Endodermal cell (in vitro differentiated cells): ENCODE results near the gene SNCAIP. TPM values are rescaled to one million over a fixed set of nuclear protein-coding genes. Genes with fewer than 3 reads are reported as not detected.

Source experiments
- DNase-seq: peaks from one replicate; pipeline ENCODE4 v3.0.0-alpha.2; 2017
- H3K27ac ChIP-seq: 2 replicates; pipeline ENCODE4 v1.5.1; 2013; ENCODE audit warnings: mild to moderate bottlenecking, low read depth, low read length, moderate library complexity
- H3K27me3 ChIP-seq: 2 replicates; pipeline ENCODE4 v1.6.1; 2013; ENCODE audit warnings: mild to moderate bottlenecking, low read length, moderate library complexity; ENCODE audit not compliant: insufficient read depth, control insufficient read depth, poor library complexity, severe bottlenecking
- H3K36me3 ChIP-seq: 2 replicates; pipeline ENCODE4 v1.7.0; 2013; ENCODE audit warnings: mild to moderate bottlenecking, low read length, moderate library complexity; ENCODE audit not compliant: control insufficient read depth, insufficient read depth
- H3K4me1 ChIP-seq: one replicate; pipeline ENCODE4 v1.7.0; 2013; ENCODE audit warnings: low read length; ENCODE audit not compliant: control insufficient read depth, insufficient read depth
- H3K4me3 ChIP-seq: 2 replicates; pipeline ENCODE4 v1.5.1; 2013; ENCODE audit warnings: mild to moderate bottlenecking, low read length, moderate library complexity
- H3K9ac ChIP-seq: 2 replicates; pipeline ENCODE4 v1.6.1; 2013; ENCODE audit warnings: mild to moderate bottlenecking, low read length, moderate library complexity; ENCODE audit not compliant: poor library complexity, severe bottlenecking; ENCODE audit errors: extremely low read depth
- H3K9me3 ChIP-seq: 2 replicates; pipeline ENCODE4 v1.6.1; 2013; ENCODE audit warnings: mild to moderate bottlenecking, low read length, moderate library complexity; ENCODE audit not compliant: control insufficient read depth
- H3K27ac Mint-ChIP-seq: 2 replicates; pipeline ENCODE4 v1.8.0; 2020; ENCODE audit warnings: mixed read lengths
- H3K27me3 Mint-ChIP-seq: 2 replicates; pipeline ENCODE4 v1.8.0; 2021; ENCODE audit warnings: mild to moderate bottlenecking, mixed read lengths; ENCODE audit not compliant: insufficient read depth
- H3K36me3 Mint-ChIP-seq: 2 replicates; pipeline ENCODE4 v1.8.0; 2020; ENCODE audit warnings: low read depth, mixed read lengths
- H3K4me1 Mint-ChIP-seq: 2 replicates; pipeline ENCODE4 v1.8.0; 2020; ENCODE audit warnings: mixed read lengths
- H3K4me3 Mint-ChIP-seq: 2 replicates; pipeline ENCODE4 v1.8.0; 2020; ENCODE audit warnings: mild to moderate bottlenecking, moderate library complexity, mixed read lengths
- H3K9me3 Mint-ChIP-seq: 2 replicates; pipeline ENCODE4 v1.8.0; 2020; ENCODE audit warnings: mild to moderate bottlenecking, mixed read lengths
- WGBS, 2 experiments: methylation state at CpG; one replicate each; pipeline versions ENCODE4 v1.1.5 to v1.1.7; 2013; ENCODE audit warnings: missing lambda C conversion rate in 2 of 2, mixed read lengths in 1 of 2; ENCODE audit not compliant: insufficient coverage in 1 of 2, insufficient read length in 1 of 2; 5-methylcytosine and 5-hydroxymethylcytosine counted together
- long read RNA-seq, 4 experiments: library from polyadenylated mRNA in 2 of 4; library from RNA in 1 of 4; library from capped mRNA in 1 of 4; stranded (forward) in 3 of 4; unstranded in 1 of 4; transcript quantifications; one replicate each; pipeline ENCODE4 v2.0.0, GENCODE V29; 2020 to 2021; ENCODE audit warnings: inconsistent platforms in 1 of 4
- polyA plus RNA-seq, 2 experiments: library from polyadenylated mRNA; stranded (reverse); fragments of 50-300 nt; gene quantifications; one replicate each; pipeline ENCODE4 v1.2.3, GENCODE V29; 2013
- total RNA-seq, 2 donors: library from RNA; stranded (reverse); fragmentation: NEBNext Ultra II Directional in 1 of 2; extraction: Animal tissue kit (Norgen Biotek cat#: 25700) in 1 of 2; gene quantifications; 2 replicates in 1 of 2; 3 replicates in 1 of 2; pipeline ENCODE4 v1.2.1, GENCODE V29; 2021
- TF ChIP-seq, protein P1 (sequence below): fragments of 200-600 bp; sonication (generic); conservative IDR thresholded peaks from 2 replicates; pipeline ENCODE4 v1.5.0; 2021; ENCODE audit warnings: antibody characterized with exemption, mild to moderate bottlenecking

Gene SNCAIP
- 1 to 10 TPM; 1.4 to 2.1 TPM for total RNA-seq
- polyA plus RNA-seq (2013, experiment 1 of 2): 15.0 TPM
- 18.3 TPM for polyA plus RNA-seq (2013, experiment 2 of 2)
- long read RNA-seq, experiment 1: 0 reads
- long read RNA-seq, experiment 2, partial matches to known transcripts: 0 of 1 reads
- long read RNA-seq, experiment 2, other reads (novel, unspliced or antisense): 1 of 1 reads
- long read RNA-seq, experiment 3, partial matches to known transcripts: 0 of 6 reads
- long read RNA-seq, experiment 3, other reads (novel, unspliced or antisense): 6 of 6 reads
- long read RNA-seq, experiment 4: 0 reads

DNA sequence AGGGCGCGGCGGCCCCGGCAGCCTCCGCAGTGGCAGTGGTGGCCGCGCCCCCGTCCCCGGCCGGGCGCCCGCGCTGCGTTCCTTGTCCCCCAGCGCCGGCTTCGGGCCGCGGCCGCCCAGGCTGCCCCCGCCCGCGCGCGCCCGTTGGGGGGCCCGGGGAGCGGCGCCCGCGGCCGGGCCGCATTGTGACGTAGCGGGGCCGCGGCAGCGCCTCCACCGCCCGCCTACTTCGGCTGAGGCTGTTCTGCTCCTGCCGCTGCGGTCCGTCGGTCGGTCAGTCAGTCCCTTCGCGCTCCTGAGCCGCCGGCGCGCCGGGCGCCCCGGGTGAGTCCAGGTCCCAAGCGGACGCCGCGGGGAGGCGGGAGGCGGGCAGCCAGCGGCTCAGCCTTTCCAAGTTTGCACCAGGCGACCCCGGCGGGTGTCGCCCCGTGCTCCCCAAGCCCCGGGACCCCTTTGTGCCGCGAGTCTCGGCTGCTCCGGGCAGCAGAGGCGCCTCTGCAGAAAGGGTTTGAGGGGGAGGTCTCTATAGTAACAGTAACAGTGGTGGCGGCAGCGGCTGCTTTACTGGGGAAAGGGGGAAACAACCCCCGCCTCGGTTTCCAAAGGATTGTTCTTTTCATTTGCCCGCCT is at the start of gene SNCAIP:
Gene SNCAIP, plus strand, starts transcription at position 277 of the 630 bp plus-strand sequence. CDS start 78,898 bp downstream, outside the sequence.
- 0% methylated on average over 24 to 78 of the region's 78 CpGs for WGBS, 2 experiments
- Mint-ChIP-seq H3K9me3 (no peaks in the 10 kb centered on the region), H3K4me1 (peaks cover 13% of the 10 kb centered on the region), H3K27me3 (peaks cover 61% of the 10 kb centered on the region), H3K4me3 (peak within 1 kb of the TSS; percentile 66), H3K36me3 (no peaks in the 10 kb centered on the region), H3K27ac (no peak within 1 kb of the TSS)
- Histone ChIP-seq H3K27me3 (peaks cover 68% of the 10 kb centered on the region), H3K9ac (no peak within 1 kb of the TSS), H3K4me1 (peaks cover 5% of the 10 kb centered on the region), H3K36me3 (no peaks in the 10 kb centered on the region), H3K4me3 (peak within 1 kb of the TSS; percentile 82), H3K9me3 (no peaks in the 10 kb centered on the region), H3K27ac (peak within 1 kb of the TSS; percentile 50)
- peak; percentile 86 for DNase-seq
- TF ChIP-seq, protein P1, sequence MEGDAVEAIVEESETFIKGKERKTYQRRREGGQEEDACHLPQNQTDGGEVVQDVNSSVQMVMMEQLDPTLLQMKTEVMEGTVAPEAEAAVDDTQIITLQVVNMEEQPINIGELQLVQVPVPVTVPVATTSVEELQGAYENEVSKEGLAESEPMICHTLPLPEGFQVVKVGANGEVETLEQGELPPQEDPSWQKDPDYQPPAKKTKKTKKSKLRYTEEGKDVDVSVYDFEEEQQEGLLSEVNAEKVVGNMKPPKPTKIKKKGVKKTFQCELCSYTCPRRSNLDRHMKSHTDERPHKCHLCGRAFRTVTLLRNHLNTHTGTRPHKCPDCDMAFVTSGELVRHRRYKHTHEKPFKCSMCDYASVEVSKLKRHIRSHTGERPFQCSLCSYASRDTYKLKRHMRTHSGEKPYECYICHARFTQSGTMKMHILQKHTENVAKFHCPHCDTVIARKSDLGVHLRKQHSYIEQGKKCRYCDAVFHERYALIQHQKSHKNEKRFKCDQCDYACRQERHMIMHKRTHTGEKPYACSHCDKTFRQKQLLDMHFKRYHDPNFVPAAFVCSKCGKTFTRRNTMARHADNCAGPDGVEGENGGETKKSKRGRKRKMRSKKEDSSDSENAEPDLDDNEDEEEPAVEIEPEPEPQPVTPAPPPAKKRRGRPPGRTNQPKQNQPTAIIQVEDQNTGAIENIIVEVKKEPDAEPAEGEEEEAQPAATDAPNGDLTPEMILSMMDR: no peak

DNA sequence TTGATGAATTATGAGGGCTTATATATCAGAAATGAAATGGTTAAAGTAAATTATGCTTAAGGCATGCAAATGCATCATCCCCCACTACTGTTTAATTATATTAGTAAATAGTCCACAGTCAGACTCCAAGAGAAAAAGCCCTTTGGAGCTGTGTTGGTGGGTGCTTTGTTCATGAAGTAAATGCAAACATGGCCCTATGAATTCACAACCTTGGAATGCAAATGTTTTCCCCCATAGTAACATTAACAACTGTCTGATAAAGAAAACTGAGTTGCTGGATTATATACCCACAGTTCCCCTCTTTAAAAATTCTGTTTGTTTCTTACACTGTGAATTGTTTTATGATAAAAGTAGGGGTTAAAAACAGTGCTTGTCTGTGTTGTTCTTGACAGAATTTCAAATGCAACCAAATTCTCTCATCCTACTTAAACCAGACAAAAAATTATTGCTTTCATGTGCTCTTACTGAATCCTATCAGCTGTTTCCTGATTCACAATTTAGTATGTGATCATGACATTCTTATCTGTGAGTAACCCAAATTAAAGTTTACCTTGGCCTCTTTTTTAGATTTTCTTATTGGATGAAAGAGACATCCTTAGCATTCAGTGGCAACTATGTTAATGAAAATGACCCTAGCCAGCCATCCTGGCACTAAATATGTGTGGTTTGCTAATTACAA is 48.5 kb upstream of the SNCAIP start:
- Mint-ChIP-seq H3K9me3 (no peaks in the 10 kb centered on the region), H3K36me3 (no peaks in the 10 kb centered on the region), H3K27ac (no peak overlapping the region), H3K27me3 (no peaks in the 10 kb centered on the region), H3K4me3 (no peak overlapping the region), H3K4me1 (peaks cover 13% of the 10 kb centered on the region)
- TF ChIP-seq, protein P1: no peak
- DNase-seq: no peak
- Histone ChIP-seq H3K36me3 (no peaks in the 10 kb centered on the region), H3K4me3 (no peak overlapping the region), H3K9me3 (no peaks in the 10 kb centered on the region), H3K27me3 (no peaks in the 10 kb centered on the region), H3K9ac (no peak overlapping the region), H3K27ac (no peak overlapping the region), H3K4me1 (peaks cover 4% of the 10 kb centered on the region)

DNA sequence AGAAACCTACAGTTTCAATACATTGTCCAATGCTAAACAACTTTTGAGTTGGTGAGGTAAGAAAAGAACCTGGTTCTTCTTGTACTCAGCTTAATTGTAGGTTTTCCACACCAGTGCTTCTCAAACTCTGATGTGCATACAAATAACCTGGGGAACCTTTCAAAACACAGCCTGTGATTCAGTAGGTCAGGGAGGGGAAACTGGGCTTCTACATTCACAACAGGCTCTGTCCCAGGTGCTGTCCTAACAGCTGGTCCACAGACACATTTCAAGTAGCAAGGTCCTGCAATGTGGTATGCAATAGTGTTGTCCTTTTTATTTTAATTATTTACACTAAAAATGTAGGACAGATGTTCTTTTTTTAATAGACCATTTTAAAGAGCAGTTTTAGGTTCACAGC is 47.4 kb upstream of the SNCAIP start:
- DNase-seq: no peak
- H3K27me3 Mint-ChIP-seq: no peaks in the 10 kb centered on the region
- H3K4me3 ChIP-seq: no peak overlapping the region
- H3K4me1 Mint-ChIP-seq: peaks cover 17% of the 10 kb centered on the region
- peaks cover 4% of the 10 kb centered on the region for H3K4me1 ChIP-seq
- H3K27me3 ChIP-seq: no peaks in the 10 kb centered on the region
- no peak overlapping the region for H3K4me3 Mint-ChIP-seq
- H3K36me3 ChIP-seq: no peaks in the 10 kb centered on the region
- no peak overlapping the region for H3K9ac ChIP-seq
- no peaks in the 10 kb centered on the region for H3K9me3 Mint-ChIP-seq
- no peaks in the 10 kb centered on the region for H3K36me3 Mint-ChIP-seq
- no peak overlapping the region for H3K27ac ChIP-seq
- no peaks in the 10 kb centered on the region for H3K9me3 ChIP-seq
- H3K27ac Mint-ChIP-seq: no peak overlapping the region
- TF ChIP-seq, protein P1: no peak
